Erythroblast (primary cell): ENCODE results near the gene GPS1.

Experiments
- GATA1 ChIP-seq: IDR thresholded peaks from 2 replicates; pipeline ENCODE4 v1.6.1; 2011; ENCODE audit warnings: low read depth, mild to moderate bottlenecking, control low read depth, low read length, moderate library complexity
- POLR2A ChIP-seq: IDR thresholded peaks from 2 replicates; pipeline ENCODE4 v1.6.1; 2011; ENCODE audit warnings: mild to moderate bottlenecking, low read length

DNA sequence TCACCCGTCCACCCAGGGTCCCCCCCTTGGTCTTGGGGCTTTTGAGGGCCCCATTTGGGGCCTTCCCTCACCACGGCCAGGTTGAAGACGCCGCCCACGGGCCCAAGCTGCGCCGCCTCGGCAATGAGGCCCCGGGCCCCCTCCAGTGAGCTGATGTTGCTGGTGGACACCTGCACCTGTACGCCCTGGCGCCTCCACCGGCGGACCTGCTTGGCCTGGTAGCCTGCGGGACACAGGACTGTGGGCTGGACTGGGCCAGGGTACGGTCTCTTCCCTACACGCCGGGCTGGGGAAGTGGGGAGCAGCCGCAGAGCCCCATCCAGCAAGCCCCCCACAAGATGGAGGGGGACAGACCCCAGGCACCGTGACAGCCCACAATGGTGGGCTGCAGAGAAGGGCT lies 30.8 kb downstream of the GPS1 start:
- TF ChIP-seq POLR2A (no peak), GATA1 (no peak)
